ENCODE results near the gene GOLGA8J.
"Not testable (repeated sequence)": the region's sequence is repeated elsewhere in the genome, so short reads cannot be mapped to it uniquely, and the experiment has no call there.

GOLGA8J gene

DNA sequence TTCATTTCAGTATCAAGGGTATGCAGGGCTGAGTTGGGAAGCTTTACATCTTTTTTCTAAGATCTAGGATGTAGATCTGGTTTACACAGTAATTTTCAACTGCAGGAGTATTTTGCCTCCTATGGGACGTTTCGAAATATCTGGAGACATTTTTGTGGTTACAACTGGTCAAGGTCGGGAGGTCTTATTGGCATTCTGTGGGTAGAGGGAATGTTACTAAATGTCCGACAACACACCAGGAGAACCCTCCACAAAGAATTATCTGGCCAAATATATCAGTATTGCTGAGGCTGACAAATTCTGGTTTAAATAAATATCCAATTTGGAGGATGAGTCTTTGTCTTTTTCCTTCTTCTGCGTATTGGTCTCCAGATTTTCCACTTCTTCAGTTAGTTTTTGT lies 1.9 kb upstream of the GOLGA8J start:
- not testable (repeated sequence) for DNase-seq (ENCODE audit: low spot score)

DNA sequence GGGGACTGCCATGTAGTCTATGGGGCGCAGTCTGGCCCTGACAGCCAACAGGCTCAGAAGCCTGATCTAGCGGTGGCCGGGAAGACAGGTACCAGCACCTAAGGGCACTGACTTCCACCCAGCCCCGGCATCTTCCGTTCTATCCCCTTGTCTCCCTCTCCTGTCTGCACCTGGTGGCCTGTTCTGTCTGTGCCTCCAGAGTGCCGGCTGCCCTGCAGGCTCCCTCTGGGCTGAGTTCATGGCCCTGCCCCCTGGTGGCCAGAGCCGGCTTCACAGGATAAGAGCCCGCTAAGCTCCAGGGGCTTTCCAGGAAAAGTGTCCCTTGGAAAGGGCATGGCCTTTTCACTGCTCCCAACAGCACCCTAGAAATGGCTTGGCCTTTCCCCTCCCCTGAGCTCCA lies 15.1 kb downstream of the GOLGA8J start:
- not testable (repeated sequence) for DNase-seq (ENCODE audit: low spot score)

DNA sequence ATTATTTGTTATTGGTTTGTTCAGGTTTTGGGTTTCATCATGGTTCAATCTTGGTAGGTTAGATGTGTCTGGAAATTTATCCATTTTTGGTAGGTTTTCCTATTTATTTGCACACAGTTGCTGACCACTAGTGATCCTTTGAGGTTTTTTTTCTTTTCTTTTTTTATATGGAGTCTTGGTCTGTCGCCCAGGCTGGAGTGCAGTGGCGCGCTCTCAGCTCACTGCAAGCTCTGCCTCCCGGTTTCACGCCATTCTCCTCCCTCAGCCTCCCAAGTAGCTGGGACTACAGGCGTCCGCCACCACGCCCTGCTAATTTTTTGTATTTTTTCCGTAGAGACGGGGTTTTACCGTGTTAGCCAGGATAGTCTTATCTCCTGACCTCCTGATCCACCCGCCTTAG lies 20.1 kb downstream of the GOLGA8J start:
- not testable (repeated sequence) for DNase-seq (ENCODE audit: low spot score)

DNA sequence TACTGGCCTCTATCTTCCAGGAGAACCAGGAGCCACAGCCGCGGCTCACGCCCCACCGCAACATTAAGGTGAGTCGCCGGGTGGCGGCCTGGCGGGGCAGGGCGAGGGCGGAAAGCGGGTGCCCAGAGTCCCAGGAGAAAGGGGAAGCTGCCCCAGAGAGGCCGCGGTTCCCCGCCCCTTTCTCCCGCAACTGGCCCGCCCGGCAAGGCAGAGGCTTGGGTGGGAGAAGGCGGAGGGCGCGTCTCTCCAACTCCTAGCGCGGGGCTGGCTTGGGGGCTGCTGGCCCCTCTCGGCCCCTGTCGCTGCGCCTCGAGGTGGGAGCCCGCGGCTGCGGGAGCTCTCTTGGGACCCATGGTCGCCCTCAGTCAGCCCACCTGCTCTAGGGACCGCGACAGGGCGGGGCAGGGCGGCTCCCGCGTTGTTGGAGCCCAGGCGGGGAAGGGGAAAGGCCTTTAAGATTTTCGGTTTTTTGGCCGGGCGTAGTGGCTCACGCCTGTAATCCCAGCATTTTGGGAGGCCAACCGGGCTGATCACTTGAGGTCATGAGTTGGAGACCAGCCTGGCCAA lies 21.3 kb downstream of the GOLGA8J start:
- DNase-seq (ENCODE audit: low spot score), result not testable (repeated sequence)

DNA sequence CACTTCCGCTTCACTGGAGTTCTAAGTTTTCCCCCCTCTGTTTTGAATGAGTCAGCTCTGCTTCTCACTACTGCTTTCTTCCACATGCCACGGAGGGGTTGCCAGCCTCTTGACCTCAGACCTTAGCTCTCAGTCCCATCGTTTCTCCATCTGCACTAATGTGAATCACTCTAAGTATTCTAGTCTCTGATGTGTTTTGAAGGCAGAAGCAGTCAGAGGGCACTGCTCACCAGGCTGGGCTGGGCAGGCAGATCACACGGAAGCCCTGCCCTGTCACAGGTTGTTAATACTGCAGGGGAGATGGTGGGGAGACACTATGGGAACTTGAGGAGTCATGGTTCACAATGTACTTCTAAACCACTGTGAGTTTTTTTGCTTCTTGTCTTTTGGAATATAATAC lies 27.8 kb downstream of the GOLGA8J start:
- not testable (repeated sequence) for DNase-seq (ENCODE audit: low spot score)

DNA sequence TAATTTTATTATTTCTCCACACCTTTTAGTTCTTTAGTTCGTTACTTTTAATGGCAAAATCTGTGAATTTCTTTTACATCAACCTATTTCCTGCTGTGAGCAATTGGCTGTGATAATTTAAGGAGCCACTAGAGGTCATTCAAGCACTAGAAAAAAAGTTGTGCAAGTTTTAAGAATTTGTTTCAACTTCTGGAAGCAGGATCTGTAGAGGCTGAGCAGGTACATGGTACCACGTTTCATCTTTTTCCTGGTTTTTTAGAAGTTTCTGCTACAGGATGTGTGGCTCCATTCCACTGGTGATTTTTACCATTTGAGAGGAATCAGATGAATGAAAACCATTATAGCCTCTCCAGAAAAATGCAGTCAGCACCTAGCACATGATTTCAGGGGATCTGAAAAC lies 47.3 kb downstream of the GOLGA8J start:
- DNase-seq (ENCODE audit: low spot score), result not testable (repeated sequence)

DNA sequence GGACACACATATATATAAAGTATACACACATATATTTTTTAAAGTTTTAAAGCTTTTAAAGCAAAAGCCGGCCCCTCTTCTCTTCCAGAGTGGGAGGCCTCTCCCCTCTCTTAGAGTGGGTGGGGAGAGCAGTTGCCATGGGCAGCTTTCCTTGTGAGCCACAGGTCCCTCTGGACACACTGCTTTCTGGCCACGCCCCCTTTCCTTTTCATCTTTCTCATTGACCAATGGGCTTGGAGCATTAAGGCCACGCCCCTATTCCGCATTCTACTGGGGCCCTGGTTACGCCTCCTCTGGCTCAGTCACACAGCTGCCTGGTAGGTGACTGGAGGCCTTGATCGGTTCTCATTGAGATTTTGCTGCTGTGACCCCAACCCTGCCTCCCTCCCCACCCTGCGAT lies 52.0 kb downstream of the GOLGA8J start, which contains the start of gene GOLGA8T:
Gene GOLGA8T (plus strand): TSS at position 301 of the 400 bp plus-strand sequence. CDS start 98 bp downstream, at position 399.
- DNase-seq (ENCODE audit: low spot score), result not testable (repeated sequence)

All from RKO (cell line).